ENCODE results near the gene MUC22.
"Not testable (repeated sequence)": the region's sequence is repeated elsewhere in the genome, so short reads cannot be mapped to it uniquely, and the experiment has no call there.

MUC22 gene

DNA sequence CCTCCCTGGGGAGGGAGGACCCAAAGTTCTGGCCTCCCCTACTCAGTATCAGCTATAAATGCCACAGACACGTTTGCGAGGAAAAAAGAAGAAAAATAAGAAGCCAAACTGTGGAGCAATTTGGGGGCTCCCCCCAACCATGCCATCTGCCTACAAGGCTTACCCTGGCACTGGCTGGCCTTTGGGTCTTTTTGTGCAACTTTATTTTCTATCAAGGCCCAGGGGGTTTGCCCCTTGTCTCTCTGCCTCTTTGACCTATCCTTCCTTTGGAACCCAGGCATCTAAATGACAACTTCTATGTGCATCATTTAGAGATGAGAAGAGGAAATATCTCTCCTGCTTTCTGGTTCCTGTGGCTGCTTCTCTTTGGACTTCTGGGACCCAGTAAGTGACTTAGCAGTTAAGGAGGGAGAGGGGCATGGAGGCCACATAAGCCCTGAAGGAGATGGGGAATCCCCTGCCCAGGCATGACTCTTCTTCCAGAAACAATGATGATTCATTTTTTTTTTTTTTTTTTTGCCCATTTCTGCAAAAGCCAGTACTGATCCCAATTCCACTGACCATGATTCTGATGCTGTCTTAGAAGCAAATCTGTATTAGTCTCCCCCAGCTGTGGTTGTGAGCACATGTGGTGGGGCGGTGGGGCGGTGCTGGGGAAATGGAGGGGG, at the start of gene MUC22:
Gene MUC22 (plus strand): TSS at position 82 of the 668 bp plus-strand sequence. CDS start 233 bp downstream, at position 315.
- no peak for DNase-seq (ENCODE audit: low read depth in 1 of 2, low spot score in 1 of 2)

GRCh38 chr6:30960907-30961673, 49.2 kb upstream of the MUC22 start:
- DNase-seq (ENCODE audit: low read depth in 1 of 2, low spot score in 1 of 2), result no peak

- DNase-seq (ENCODE audit: low read depth in 1 of 2, low spot score in 1 of 2), result no peak
Measured at GRCh38 chr6:30962716-30963115, 47.6 kb upstream of the MUC22 start.

DNA sequence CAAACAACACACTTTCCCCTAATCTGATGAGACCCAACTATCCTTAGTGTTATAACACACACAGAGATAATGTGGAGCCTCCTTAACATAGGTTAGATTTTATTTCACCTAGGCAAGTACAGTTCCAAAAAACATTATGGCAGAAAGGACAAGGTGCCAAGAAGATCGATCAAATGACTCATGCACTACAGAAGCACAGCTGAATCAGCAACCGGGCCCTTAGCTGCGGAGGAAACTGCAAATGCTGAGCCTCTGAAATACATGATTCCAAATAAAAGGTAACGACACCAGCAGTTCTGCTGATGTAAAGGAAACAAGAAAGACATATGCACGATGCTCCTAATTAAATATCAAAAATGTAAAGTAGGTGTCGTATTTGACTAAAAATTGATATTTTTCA, 46.6 kb upstream of the MUC22 start:
- DNase-seq (ENCODE audit: low read depth in 1 of 2, low spot score in 1 of 2), result no peak

- DNase-seq (ENCODE audit: low read depth in 1 of 2, low spot score in 1 of 2), result no peak
Measured at GRCh38 chr6:30964075-30964474, 46.2 kb upstream of the MUC22 start.

GRCh38 chr6:30965140-30965601, 45.1 kb upstream of the MUC22 start:
- no peak for DNase-seq (ENCODE audit: low read depth in 1 of 2, low spot score in 1 of 2)

DNA sequence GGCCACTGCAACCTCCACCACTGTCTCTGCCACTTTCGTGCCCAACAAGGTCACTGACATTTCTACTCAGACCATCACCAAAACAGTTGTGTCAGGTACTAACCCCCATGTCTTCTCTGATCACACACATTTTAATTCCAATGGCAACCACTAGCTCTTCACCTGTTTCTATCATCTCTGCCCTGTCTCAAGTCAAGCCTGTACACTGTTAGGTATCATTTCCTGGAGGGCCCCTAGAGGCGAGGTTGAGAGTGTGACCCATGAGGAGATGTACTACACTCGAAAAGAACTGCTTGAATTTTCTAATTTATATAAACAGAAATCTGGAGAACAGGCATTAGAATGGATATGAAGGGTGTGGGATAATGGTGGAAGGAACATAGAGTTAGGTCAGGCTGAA, 44.1 kb upstream of the MUC22 start:
- DNase-seq (ENCODE audit: low read depth in 1 of 2, low spot score in 1 of 2), result no peak

DNA sequence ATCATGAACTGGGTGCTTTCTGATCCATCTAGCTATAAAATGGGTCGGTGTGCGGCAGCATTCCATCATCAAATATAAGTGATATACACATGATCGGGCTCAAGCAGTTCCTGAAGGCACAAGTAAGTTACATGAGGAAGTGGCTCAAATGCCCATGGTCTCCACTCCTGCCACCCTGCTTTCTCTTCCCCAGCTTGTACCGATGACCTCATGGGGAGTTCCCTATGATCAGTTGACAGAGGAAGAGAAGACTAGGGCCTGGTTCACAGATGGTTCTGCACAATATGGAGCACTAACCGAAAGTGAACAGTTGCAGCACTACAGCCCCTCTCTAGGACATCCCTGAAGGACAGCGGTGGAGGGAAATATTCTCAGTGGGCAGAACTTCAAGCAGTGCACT, 41.1 kb upstream of the MUC22 start:
- DNase-seq (ENCODE audit: low read depth in 1 of 2, low spot score in 1 of 2), result not testable (repeated sequence)

DNA sequence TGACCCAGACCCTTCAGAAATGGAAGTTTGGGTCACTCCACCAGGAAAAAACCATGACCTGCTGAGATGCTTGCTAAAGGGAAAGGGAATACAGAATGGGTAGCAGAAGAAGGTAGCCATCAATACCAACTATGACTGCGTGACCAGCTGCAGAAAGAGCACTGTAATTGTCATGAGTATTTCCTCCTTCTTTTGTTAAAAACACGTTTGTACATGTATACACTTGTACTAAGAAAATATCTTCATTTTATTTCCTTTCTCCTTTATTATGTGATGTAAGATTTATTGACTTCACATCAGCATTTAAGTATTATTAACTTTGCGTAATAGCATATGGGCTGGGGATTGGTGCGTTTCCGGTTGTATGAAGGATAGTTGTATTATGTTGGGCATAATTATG, 39.3 kb upstream of the MUC22 start:
- no peak for DNase-seq (ENCODE audit: low read depth in 1 of 2, low spot score in 1 of 2)

DNA sequence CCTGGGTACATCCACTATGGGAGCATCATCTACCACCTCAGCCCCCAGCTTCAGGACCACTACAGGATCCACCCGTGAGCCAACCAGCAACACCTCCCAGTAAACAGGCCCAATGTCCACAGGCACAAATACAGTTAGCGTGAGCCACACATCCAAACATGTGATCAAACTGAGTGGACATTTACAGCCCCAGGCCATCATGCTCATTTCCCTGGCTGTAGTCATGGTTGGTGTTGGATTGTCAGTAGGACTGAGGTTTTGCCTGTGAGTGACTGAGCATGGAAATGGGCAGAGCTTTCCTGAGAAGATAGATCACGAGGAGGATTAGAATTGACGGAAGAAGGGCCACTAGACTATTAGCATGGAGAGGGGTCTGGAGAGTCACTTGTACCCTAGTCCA, 37.5 kb upstream of the MUC22 start:
- no peak for DNase-seq (ENCODE audit: low read depth in 1 of 2, low spot score in 1 of 2)

GRCh38 chr6:30974490-30975252, 35.6 kb upstream of the MUC22 start:
- DNase-seq (ENCODE audit: low read depth in 1 of 2, low spot score in 1 of 2), result no peak

GRCh38 chr6:30979141-30979540, 31.1 kb upstream of the MUC22 start:
- DNase-seq (ENCODE audit: low read depth in 1 of 2, low spot score in 1 of 2), result no peak

DNA sequence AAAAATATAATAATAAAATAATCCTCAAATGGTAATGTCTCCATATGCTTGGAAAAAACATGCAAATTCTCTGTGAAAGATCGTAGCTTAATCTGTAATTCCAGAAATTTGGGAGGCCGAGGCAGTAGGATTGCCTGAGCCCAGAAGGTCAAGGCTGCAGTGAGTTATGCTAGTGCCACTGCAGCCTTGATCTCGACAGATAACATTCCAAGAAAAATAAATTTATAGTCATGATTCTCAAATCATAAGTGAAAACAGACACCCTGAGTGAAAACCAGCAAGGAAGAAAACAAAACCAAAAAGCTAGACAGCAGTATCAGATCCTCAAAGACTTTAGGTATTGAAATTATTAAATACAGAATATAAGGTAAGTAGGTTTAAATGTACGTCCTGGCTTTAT, 30.6 kb upstream of the MUC22 start:
- no peak for DNase-seq (ENCODE audit: low read depth in 1 of 2, low spot score in 1 of 2)

DNA sequence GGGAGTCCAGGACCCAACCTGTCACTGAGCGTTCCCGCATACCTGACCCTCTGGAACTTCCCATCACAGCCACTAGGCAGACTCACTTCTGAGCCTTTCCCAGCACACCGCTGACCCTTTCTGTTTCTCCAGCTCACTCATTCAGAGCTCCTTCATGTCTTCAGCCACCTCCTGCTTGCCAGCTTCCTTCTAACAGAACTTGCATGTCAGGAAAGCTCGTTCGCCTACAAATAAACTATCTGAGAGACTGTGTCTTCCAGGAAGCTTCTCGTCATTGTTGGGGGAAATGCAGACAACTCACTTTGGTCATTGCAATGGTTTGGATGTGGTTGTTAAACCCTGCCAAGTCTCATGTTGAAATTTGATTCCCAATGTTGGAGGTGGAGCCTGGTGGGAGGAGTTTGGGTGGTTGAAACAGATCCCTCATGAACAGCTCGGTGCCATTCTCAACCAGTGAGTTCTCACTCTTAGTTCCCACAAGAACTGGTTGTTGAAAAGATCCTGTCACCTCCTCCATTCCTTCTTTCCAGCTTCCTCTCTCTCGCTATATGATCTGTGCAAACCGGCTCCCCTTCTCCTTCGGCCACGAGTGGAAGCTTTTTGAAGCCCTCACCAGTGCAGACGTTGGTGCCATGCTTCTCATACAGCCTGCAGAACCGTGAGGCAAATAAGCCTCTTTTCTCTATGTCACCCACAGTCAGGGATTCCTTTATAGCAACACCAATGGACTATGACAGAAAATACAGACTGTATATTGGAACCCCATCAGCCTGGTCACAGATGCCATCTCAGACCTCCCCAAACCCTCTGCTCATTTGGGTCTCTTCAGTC, 28.1 kb upstream of the MUC22 start:
- no peak for DNase-seq (ENCODE audit: low read depth in 1 of 2, low spot score in 1 of 2)

GRCh38 chr6:30983439-30983838, 26.8 kb upstream of the MUC22 start, which contains the start of gene MUC21:
Gene MUC21, plus strand, starts transcription at chr6:30983718. Its CDS starts 241 bp downstream, at chr6:30983959.
- DNase-seq (ENCODE audit: low read depth in 1 of 2, low spot score in 1 of 2), result no peak

DNA sequence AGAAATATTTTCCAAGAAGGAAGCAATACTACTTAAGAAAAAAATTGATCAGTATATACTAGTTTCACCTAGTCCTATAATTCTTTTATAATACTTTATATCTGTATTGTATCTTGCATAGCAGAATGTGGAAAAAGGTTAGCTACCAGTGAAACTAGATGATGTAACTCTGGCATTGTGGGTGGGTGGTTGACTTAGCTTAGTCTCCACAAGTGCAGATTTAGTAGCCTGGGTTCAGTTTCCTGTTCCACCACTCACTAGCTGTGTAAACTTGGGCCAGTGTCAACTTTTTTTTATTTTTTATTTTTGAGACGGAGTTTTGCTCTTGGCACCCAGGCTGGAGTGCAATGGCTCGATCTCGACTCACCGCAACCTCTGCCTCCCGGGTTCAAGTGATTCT, 24.8 kb upstream of the MUC22 start:
- DNase-seq (ENCODE audit: low read depth in 1 of 2, low spot score in 1 of 2), result no peak

DNA sequence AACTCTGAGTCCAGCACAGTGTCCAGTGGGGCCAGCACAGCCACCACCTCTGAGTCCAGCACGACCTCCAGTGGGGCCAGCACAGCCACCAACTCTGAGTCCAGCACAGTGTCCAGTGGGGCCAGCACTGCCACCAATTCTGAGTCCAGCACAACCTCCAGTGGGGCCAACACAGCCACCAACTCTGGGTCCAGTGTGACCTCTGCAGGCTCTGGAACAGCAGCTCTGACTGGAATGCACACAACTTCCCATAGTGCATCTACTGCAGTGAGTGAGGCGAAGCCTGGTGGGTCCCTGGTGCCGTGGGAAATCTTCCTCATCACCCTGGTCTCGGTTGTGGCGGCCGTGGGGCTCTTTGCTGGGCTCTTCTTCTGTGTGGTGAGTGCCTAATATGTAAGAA, 23.0 kb upstream of the MUC22 start:
- DNase-seq (ENCODE audit: low read depth in 1 of 2, low spot score in 1 of 2), result no peak

GRCh38 chr6:30988209-30988825, 22.0 kb upstream of the MUC22 start:
- DNase-seq (ENCODE audit: low read depth in 1 of 2, low spot score in 1 of 2), result no peak

DNA sequence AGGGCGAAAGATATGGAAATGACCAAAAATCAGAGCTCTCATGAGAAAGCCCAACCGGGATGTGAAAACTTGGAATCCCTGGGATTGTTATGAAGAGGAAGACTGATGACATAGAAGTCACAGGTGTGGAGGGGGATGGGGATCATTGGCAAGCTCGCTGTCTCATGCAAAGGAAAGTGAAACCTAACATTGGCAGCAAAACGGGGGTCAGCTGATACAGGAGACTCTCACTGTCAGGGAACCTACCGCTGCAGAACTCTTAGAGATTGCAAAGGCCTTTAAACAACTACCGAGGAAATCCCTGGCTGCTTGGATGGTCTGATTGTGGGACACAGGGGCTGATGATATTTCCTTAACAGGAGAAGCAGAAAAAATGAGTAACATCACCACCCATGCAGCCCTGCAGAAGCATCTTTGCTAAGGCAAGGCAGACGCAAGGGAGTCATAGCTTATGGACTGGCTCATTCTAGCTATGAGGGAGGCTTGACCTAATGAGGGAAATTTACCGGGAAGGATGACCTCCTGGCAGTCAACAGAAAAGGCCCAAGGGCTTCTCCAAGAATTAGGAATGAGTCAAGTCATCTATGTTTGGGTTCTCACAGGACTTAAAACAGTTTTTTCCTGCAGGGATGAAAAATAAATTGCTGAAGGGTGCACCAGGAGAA, 19.7 kb upstream of the MUC22 start:
- no peak for DNase-seq (ENCODE audit: low read depth in 1 of 2, low spot score in 1 of 2)

GRCh38 chr6:30991891-30992290, 18.4 kb upstream of the MUC22 start:
- no peak for DNase-seq (ENCODE audit: low read depth in 1 of 2, low spot score in 1 of 2)
